Neutrophil (primary cell): ENCODE data around the gene MYO1B.

Source experiments
- H3K27ac ChIP-seq: fragments of 200-600 bp; sonication (generic); 2 replicates; pipeline ENCODE4 v1.5.1; 2016; ENCODE audit warnings: mild to moderate bottlenecking, moderate library complexity
- H3K27me3 ChIP-seq: fragments of 200-600 bp; sonication (generic); 2 replicates; pipeline ENCODE4 v1.6.0; 2016; ENCODE audit warnings: mild to moderate bottlenecking
- H3K36me3 ChIP-seq: fragments of 200-600 bp; sonication (generic); 2 replicates; pipeline ENCODE4 v1.5.1; 2017
- H3K4me1 ChIP-seq, 2 experiments: fragments of 200-600 bp in 1 of 2; sonication (generic) in 1 of 2; 1 replicate in 1 of 2; 2 replicates in 1 of 2; pipeline versions ENCODE4 v1.5.1 to v1.6.1; 2013 to 2016; ENCODE audit warnings: low read depth in 1 of 2, low read length in 1 of 2, mild to moderate bottlenecking in 1 of 2, moderate library complexity in 1 of 2; ENCODE audit not compliant: control insufficient read depth in 1 of 2, insufficient read depth in 1 of 2
- H3K4me3 ChIP-seq, 2 experiments: fragments of 200-600 bp in 1 of 2; sonication (generic) in 1 of 2; 1 replicate in 1 of 2; 2 replicates in 1 of 2; pipeline ENCODE4 v1.5.1; 2013 to 2016; ENCODE audit warnings: low read depth in 1 of 2, low read length in 1 of 2, mild to moderate bottlenecking in 1 of 2, moderate library complexity in 1 of 2
- H3K9me3 ChIP-seq: fragments of 200-600 bp; sonication (generic); 2 replicates; pipeline ENCODE4 v1.5.1; 2016
- CTCF ChIP-seq: fragments of 200-600 bp; sonication (generic); IDR thresholded peaks from 2 replicates; pipeline ENCODE4 v1.5.1; 2016; ENCODE audit warnings: antibody characterized with exemption

MYO1B gene

GRCh38 chr2:191226196-191226595, 19.0 kb upstream of the MYO1B start:
- H3K27ac ChIP-seq = no peak overlapping the region
- no peak for TF ChIP-seq CTCF
- no peaks in the 10 kb centered on the region for H3K27me3 ChIP-seq
- no peaks in the 10 kb centered on the region for H3K9me3 ChIP-seq
- no peaks in the 10 kb centered on the region for H3K4me1 ChIP-seq
- H3K4me3 ChIP-seq = no peak overlapping the region
- no peaks in the 10 kb centered on the region for H3K36me3 ChIP-seq

- Histone ChIP-seq H3K9me3 (no peaks in the 10 kb centered on the region), H3K36me3 (no peaks in the 10 kb centered on the region), H3K4me1 (no peaks in the 10 kb centered on the region), H3K27me3 (no peaks in the 10 kb centered on the region), H3K27ac (no peak overlapping the region), H3K4me3 (no peak overlapping the region)
- TF ChIP-seq CTCF = no peak
Observed at GRCh38 chr2:191228333-191228732, 16.9 kb upstream of the MYO1B start.

GRCh38 chr2:191228861-191229260, 16.3 kb upstream of the MYO1B start:
- Histone ChIP-seq H3K4me3 (no peak overlapping the region), H3K27me3 (no peaks in the 10 kb centered on the region), H3K36me3 (no peaks in the 10 kb centered on the region), H3K27ac (no peak overlapping the region), H3K4me1 (no peaks in the 10 kb centered on the region), H3K9me3 (no peaks in the 10 kb centered on the region)
- no peak for TF ChIP-seq CTCF

GRCh38 chr2:191230174-191230573, 15.0 kb upstream of the MYO1B start:
- Histone ChIP-seq H3K36me3 (no peaks in the 10 kb centered on the region), H3K9me3 (no peaks in the 10 kb centered on the region), H3K4me3 (no peak overlapping the region), H3K4me1 (no peaks in the 10 kb centered on the region), H3K27me3 (no peaks in the 10 kb centered on the region), H3K27ac (no peak overlapping the region)
- no peak for TF ChIP-seq CTCF

- H3K36me3 ChIP-seq = no peaks in the 10 kb centered on the region
- no peaks in the 10 kb centered on the region for H3K27me3 ChIP-seq
- no peaks in the 10 kb centered on the region for H3K4me1 ChIP-seq
- no peak for TF ChIP-seq CTCF
- no peak overlapping the region for H3K27ac ChIP-seq
- no peaks in the 10 kb centered on the region for H3K9me3 ChIP-seq
- H3K4me3 ChIP-seq = no peak overlapping the region
Observed at GRCh38 chr2:191231995-191232394, 13.2 kb upstream of the MYO1B start.

GRCh38 chr2:191233533-191233932, 11.7 kb upstream of the MYO1B start:
- no peaks in the 10 kb centered on the region for H3K4me1 ChIP-seq
- H3K36me3 ChIP-seq = no peaks in the 10 kb centered on the region

More at GRCh38 chr2:191233533-191233932, 11.7 kb upstream of the MYO1B start:
- TF ChIP-seq CTCF = no peak
- no peaks in the 10 kb centered on the region for H3K27me3 ChIP-seq
- H3K4me3 ChIP-seq = no peak overlapping the region
- no peak overlapping the region for H3K27ac ChIP-seq
- no peaks in the 10 kb centered on the region for H3K9me3 ChIP-seq
